KMS-11 (cell line): ENCODE data around the gene SLC13A5.

ENCODE experiments used
- H2AFZ ChIP-seq: fragments of 200-600 bp; sonication (generic); 2 replicates; pipeline ENCODE4 v1.6.1; 2016; ENCODE audit warnings: antibody characterized with exemption, mixed run types, low read depth
- H3K27ac ChIP-seq: fragments of 200-600 bp; sonication (generic); 2 replicates; pipeline ENCODE4 v1.6.1; 2016; ENCODE audit warnings: mild to moderate bottlenecking, mixed run types
- H3K27me3 ChIP-seq: fragments of 200-600 bp; sonication (generic); 2 replicates; pipeline ENCODE4 v1.6.1; 2017; ENCODE audit warnings: mild to moderate bottlenecking, low read depth, mixed run types, moderate library complexity; ENCODE audit not compliant: insufficient read depth
- H3K36me3 ChIP-seq: fragments of 200-600 bp; sonication (generic); 2 replicates; pipeline ENCODE4 v1.6.1; 2017; ENCODE audit warnings: mild to moderate bottlenecking, mixed run types; ENCODE audit not compliant: insufficient read depth
- H3K4me1 ChIP-seq: fragments of 200-600 bp; sonication (generic); 2 replicates; pipeline ENCODE4 v1.6.1; 2016; ENCODE audit warnings: mild to moderate bottlenecking, low read depth, mixed run types; ENCODE audit not compliant: poor library complexity, severe bottlenecking
- H3K4me2 ChIP-seq: fragments of 200-600 bp; sonication (generic); 2 replicates; pipeline ENCODE4 v1.7.0; 2016; ENCODE audit warnings: mild to moderate bottlenecking, mixed run types
- H3K4me3 ChIP-seq: fragments of 200-600 bp; sonication (generic); IDR thresholded peaks from 2 replicates; pipeline ENCODE4 v1.6.1; 2017; ENCODE audit warnings: low read depth, low read length, mixed read lengths; ENCODE audit not compliant: insufficient read depth
- H3K79me2 ChIP-seq: fragments of 200-600 bp; sonication (generic); 2 replicates; pipeline ENCODE4 v1.6.1; 2016; ENCODE audit warnings: low read depth, mixed run types; ENCODE audit not compliant: insufficient read depth
- H3K9ac ChIP-seq: fragments of 200-600 bp; sonication (generic); 2 replicates; pipeline ENCODE4 v1.6.1; 2016; ENCODE audit warnings: mild to moderate bottlenecking, mixed run types
- H4K20me1 ChIP-seq: fragments of 200-600 bp; sonication (generic); 2 replicates; pipeline ENCODE4 v1.6.1; 2016; ENCODE audit warnings: mild to moderate bottlenecking, mixed run types; ENCODE audit not compliant: insufficient read depth
- TF ChIP-seq, protein P1 (sequence below): fragments of 200-600 bp; sonication (generic); conservative IDR thresholded peaks from 2 replicates; pipeline ENCODE4 v1.6.1; 2017; ENCODE audit warnings: low read depth, mild to moderate bottlenecking, antibody characterized with exemption, low read length, moderate library complexity, mixed read lengths

The SLC13A5 gene

GRCh38 chr17:6651919-6652452, 61.2 kb downstream of the SLC13A5 start:
- Histone ChIP-seq H3K79me2 (no peaks in the 10 kb centered on the region), H3K27me3 (no peaks in the 10 kb centered on the region), H3K4me3 (no peak overlapping the region), H3K9ac (no peak overlapping the region), H2AFZ (no peak overlapping the region; the same call in 1 of the 2 replicates), H4K20me1 (no peaks in the 10 kb centered on the region), H3K36me3 (no peaks in the 10 kb centered on the region), H3K27ac (no peak overlapping the region), H3K4me1 (no peaks in the 10 kb centered on the region), H3K4me2 (peak overlapping the region; percentile 21; the same call in 1 of the 2 replicates)
- TF ChIP-seq, protein P1, sequence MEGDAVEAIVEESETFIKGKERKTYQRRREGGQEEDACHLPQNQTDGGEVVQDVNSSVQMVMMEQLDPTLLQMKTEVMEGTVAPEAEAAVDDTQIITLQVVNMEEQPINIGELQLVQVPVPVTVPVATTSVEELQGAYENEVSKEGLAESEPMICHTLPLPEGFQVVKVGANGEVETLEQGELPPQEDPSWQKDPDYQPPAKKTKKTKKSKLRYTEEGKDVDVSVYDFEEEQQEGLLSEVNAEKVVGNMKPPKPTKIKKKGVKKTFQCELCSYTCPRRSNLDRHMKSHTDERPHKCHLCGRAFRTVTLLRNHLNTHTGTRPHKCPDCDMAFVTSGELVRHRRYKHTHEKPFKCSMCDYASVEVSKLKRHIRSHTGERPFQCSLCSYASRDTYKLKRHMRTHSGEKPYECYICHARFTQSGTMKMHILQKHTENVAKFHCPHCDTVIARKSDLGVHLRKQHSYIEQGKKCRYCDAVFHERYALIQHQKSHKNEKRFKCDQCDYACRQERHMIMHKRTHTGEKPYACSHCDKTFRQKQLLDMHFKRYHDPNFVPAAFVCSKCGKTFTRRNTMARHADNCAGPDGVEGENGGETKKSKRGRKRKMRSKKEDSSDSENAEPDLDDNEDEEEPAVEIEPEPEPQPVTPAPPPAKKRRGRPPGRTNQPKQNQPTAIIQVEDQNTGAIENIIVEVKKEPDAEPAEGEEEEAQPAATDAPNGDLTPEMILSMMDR = no peak

DNA sequence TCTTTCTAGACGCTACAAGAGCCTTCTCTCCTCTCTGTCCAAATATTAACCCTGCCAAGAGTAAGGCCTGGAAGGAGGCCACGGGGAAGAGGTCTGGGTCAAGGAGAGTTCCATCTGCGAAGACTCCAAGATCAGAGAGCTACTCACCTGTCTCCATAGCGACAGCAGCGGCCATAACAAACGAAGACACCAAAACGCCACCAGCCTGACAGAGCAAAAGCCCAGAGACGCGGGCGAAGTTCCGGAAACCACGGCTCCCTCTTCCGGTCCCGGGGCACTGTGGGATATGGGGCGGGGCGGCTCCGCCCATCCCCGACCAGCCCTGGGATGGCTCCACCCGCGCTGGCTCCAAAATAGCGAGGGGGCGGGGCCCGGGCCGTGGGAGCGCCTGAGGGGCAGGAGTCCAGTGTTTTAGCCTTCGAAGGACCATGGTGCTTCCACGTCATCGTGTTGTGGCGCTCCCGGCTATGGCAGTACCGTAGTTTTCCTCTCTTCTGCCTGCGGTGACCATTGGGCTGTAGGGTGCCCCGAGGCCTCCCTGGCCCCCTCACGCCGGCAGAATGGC, 61.7 kb downstream of the SLC13A5 start, which contains the start of the genes C17orf100 and MED31:
Gene C17orf100, plus strand, starts transcription at position 409 of the 565 bp plus-strand sequence. Its CDS starts 152 bp downstream, at position 561.
Gene MED31, minus strand, starts transcription at position 252 of the 565 bp plus-strand sequence. Its CDS starts 77 bp downstream, at position 175.
- Histone ChIP-seq H3K27me3 (no peaks in the 10 kb centered on the region), H3K9ac (peak within 1 kb of the TSS; percentile 73; the same call in 1 of the 2 replicates), H3K79me2 (no peaks in the 10 kb centered on the region), H3K4me3 (no peak within 1 kb of the TSS), H4K20me1 (no peaks in the 10 kb centered on the region), H3K4me2 (peak within 1 kb of the TSS; percentile 29; the same call in 1 of the 2 replicates), H3K36me3 (no peaks in the 10 kb centered on the region), H3K27ac (peak within 1 kb of the TSS; percentile 91), H3K4me1 (no peaks in the 10 kb centered on the region), H2AFZ (no peak within 1 kb of the TSS; the same call in 1 of the 2 replicates)
- TF ChIP-seq, protein P1 = no peak

GRCh38 chr17:6648181-6648580, 65.0 kb downstream of the SLC13A5 start:
- no peak overlapping the region for H2AFZ ChIP-seq
- H3K27me3 ChIP-seq = no peaks in the 10 kb centered on the region
- no peaks in the 10 kb centered on the region for H3K79me2 ChIP-seq
- H3K36me3 ChIP-seq = no peaks in the 10 kb centered on the region
- no peak overlapping the region for H3K4me2 ChIP-seq
- no peaks in the 10 kb centered on the region for H4K20me1 ChIP-seq
- H3K4me3 ChIP-seq = no peak overlapping the region
- H3K4me1 ChIP-seq = no peaks in the 10 kb centered on the region
- no peak overlapping the region for H3K27ac ChIP-seq
- TF ChIP-seq, protein P1 = no peak
- no peak overlapping the region for H3K9ac ChIP-seq

DNA sequence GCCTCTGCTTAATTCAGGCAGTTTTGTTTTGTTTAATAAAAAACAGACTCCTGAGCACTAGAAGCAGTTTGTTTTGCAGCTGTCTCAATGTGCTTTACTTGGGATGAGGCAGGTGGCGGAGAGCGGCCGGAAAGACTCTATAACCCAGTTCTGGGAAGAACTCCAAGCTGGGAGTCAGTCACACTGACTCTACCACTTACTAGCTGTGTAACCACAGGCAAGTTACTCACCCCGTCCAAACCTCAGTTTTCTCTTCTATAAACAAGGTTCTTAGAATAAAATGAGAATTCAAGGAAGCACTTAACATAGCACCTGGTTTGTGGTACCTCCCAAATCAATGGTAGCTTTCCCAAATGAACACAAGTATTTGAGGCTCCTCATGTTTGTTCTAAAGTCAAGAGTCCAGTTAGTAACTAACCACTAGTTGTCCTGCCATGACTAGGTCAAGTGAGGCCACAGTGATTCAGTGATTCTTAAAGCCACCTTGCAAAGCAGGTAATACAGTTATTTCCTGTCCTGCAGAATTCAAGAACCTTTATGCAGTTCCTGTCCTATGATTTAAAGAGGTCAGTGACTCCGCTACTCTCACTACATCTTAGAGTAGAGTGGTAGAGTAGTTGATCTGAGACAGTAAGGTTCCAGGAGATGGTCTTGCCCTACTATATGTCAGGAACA, 69.6 kb downstream of the SLC13A5 start:
- no peaks in the 10 kb centered on the region for H3K4me1 ChIP-seq
- H2AFZ ChIP-seq = no peak overlapping the region
- TF ChIP-seq, protein P1 = no peak
- no peaks in the 10 kb centered on the region for H4K20me1 ChIP-seq
- H3K27ac ChIP-seq = no peak overlapping the region
- H3K79me2 ChIP-seq = no peaks in the 10 kb centered on the region
- H3K9ac ChIP-seq = no peak overlapping the region
- no peak overlapping the region for H3K4me2 ChIP-seq
- H3K36me3 ChIP-seq = no peaks in the 10 kb centered on the region
- no peak overlapping the region for H3K4me3 ChIP-seq
- no peaks in the 10 kb centered on the region for H3K27me3 ChIP-seq
